SU-DHL-6 (cell line): Measurements from ENCODE around the gene FAM9B.

Source experiments
- H2AFZ ChIP-seq: fragments of 200-600 bp; sonication (generic); 2 replicates; pipeline ENCODE4 v1.6.1; 2014; ENCODE audit warnings: low read depth, mild to moderate bottlenecking, moderate library complexity, mixed read lengths, antibody characterized with exemption, low read length; ENCODE audit not compliant: severe bottlenecking
- H3F3A ChIP-seq: fragments of 200-600 bp; shearing (Covaris generic); 2 replicates; pipeline ENCODE4 v1.6.0; 2016; ENCODE audit warnings: antibody characterized with exemption, mild to moderate bottlenecking; ENCODE audit not compliant: insufficient read depth
- H3K27ac ChIP-seq: fragments of 200-600 bp; sonication (generic); 2 replicates; pipeline ENCODE4 v1.5.1; 2016; ENCODE audit warnings: low read depth, mild to moderate bottlenecking, low read length, moderate library complexity, mixed read lengths
- H3K27me3 ChIP-seq: fragments of 200-600 bp; sonication (generic), shearing (Covaris generic); 2 replicates; pipeline ENCODE4 v1.6.0; 2014; ENCODE audit warnings: mild to moderate bottlenecking, low read length
- H3K36me3 ChIP-seq: fragments of 200-600 bp; sonication (generic); 2 replicates; pipeline ENCODE4 v1.6.1; 2014; ENCODE audit warnings: mild to moderate bottlenecking, low read length, mixed read lengths
- H3K4me2 ChIP-seq: fragments of 300-600, 200-600 bp; shearing (Covaris generic), sonication (generic); 2 replicates; pipeline ENCODE4 v1.6.0; 2014; ENCODE audit warnings: low read length, low read depth, mild to moderate bottlenecking; ENCODE audit not compliant: poor library complexity, severe bottlenecking
- H3K4me3 ChIP-seq: fragments of 200-600 bp; sonication (generic); 2 replicates; pipeline ENCODE4 v1.5.1; 2014; ENCODE audit warnings: antibody characterized with exemption, low read length, mild to moderate bottlenecking, mixed read lengths; ENCODE audit not compliant: insufficient read depth, poor library complexity, severe bottlenecking
- H3K79me2 ChIP-seq: fragments of 200-600 bp; sonication (generic); 2 replicates; pipeline ENCODE4 v1.6.1; 2014; ENCODE audit warnings: mild to moderate bottlenecking, low read length, moderate library complexity; ENCODE audit not compliant: insufficient read depth
- H3K9ac ChIP-seq: fragments of 200-600 bp; sonication (generic); 2 replicates; pipeline ENCODE4 v1.7.0; 2014; ENCODE audit warnings: mild to moderate bottlenecking, low read length
- H3K9me2 ChIP-seq: fragments of 200-600 bp; sonication (generic); replicated peaks from 2 replicates; pipeline ENCODE4 v1.6.1; 2014; ENCODE audit warnings: low read length; ENCODE audit not compliant: insufficient read depth
- H3K9me3 ChIP-seq: fragments of 200-600 bp; sonication (generic); 2 replicates; pipeline ENCODE4 v1.6.1; 2014; ENCODE audit warnings: low read length, mixed read lengths; ENCODE audit not compliant: insufficient read depth
- H4K20me1 ChIP-seq: fragments of 200-600 bp; sonication (generic); 2 replicates; pipeline ENCODE4 v1.6.1; 2014; ENCODE audit warnings: low read depth, mild to moderate bottlenecking, antibody characterized with exemption, low read length, moderate library complexity, mixed read lengths
- EZH2phosphoT487 ChIP-seq: fragments of 200-600 bp; sonication (generic), shearing (Covaris generic); conservative IDR thresholded peaks from 2 replicates; pipeline ENCODE4 v1.6.1; 2018; ENCODE audit warnings: mild to moderate bottlenecking, antibody characterized with exemption, low read length, moderate library complexity, mixed read lengths
- TF ChIP-seq, protein P1 (sequence below): fragments of 200-600 bp; sonication (generic); IDR thresholded peaks from one replicate; pipeline ENCODE4 v1.5.1; 2017; ENCODE audit warnings: antibody characterized with exemption, mild to moderate bottlenecking, low read length, moderate library complexity; ENCODE audit not compliant: insufficient read depth, poor library complexity, severe bottlenecking

Gene FAM9B

DNA sequence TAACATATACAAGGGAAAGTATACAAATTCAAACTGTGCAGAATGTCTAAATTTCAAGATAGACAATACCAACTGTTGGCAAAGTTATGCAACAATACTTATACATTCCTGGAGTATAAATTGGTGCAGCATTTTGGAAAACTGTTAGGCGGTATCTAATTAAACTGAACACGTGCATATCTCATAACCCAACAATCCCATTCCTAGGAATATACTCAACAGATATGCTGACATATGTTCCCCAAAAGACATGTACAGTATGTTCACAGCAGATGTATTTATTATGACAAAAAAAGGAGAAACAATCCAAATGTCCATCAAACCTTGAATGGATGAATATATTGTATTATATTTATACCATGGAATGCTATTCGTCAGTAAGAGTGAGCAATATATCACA is 16.4 kb upstream of the FAM9B start:
- Histone ChIP-seq H3K36me3 (no peaks in the 10 kb centered on the region), H4K20me1 (no peaks in the 10 kb centered on the region), H2AFZ (no peak overlapping the region), H3K27ac (no peak overlapping the region), H3K9me3 (no peaks in the 10 kb centered on the region), H3K4me2 (no peak overlapping the region), H3K79me2 (no peaks in the 10 kb centered on the region), H3K27me3 (no peaks in the 10 kb centered on the region), H3K9me2 (no peaks in the 10 kb centered on the region), H3K9ac (no peak overlapping the region), H3K4me3 (no peak overlapping the region), H3F3A (no peaks in the 10 kb centered on the region)
- TF ChIP-seq, protein P1, sequence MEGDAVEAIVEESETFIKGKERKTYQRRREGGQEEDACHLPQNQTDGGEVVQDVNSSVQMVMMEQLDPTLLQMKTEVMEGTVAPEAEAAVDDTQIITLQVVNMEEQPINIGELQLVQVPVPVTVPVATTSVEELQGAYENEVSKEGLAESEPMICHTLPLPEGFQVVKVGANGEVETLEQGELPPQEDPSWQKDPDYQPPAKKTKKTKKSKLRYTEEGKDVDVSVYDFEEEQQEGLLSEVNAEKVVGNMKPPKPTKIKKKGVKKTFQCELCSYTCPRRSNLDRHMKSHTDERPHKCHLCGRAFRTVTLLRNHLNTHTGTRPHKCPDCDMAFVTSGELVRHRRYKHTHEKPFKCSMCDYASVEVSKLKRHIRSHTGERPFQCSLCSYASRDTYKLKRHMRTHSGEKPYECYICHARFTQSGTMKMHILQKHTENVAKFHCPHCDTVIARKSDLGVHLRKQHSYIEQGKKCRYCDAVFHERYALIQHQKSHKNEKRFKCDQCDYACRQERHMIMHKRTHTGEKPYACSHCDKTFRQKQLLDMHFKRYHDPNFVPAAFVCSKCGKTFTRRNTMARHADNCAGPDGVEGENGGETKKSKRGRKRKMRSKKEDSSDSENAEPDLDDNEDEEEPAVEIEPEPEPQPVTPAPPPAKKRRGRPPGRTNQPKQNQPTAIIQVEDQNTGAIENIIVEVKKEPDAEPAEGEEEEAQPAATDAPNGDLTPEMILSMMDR = no peak
- no peak for TF ChIP-seq EZH2phosphoT487

DNA sequence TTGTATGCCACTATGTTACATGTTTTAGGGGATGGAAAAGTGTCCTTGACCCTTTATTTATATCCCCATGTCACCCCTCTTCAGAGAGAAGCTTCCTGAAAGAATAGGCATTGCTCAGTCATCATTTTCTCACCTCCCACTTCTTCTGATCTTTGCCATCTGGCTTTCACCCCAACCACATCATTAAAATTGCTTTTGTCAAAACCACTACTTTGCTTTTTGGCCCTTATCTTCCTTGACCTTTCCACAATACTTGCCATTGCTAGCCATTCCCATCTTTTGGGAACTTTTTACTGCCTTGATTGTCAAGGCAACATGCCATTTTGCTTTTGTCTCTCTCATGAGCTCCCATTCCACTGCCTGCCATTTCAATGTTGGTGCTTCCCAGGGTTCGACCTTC is 14.9 kb upstream of the FAM9B start:
- no peaks in the 10 kb centered on the region for H4K20me1 ChIP-seq
- H3K79me2 ChIP-seq = no peaks in the 10 kb centered on the region
- no peak overlapping the region for H3K27ac ChIP-seq
- H3K9ac ChIP-seq = no peak overlapping the region
- no peak overlapping the region for H3K4me3 ChIP-seq
- H3K9me2 ChIP-seq = no peaks in the 10 kb centered on the region
- no peak overlapping the region for H3K4me2 ChIP-seq
- no peaks in the 10 kb centered on the region for H3K9me3 ChIP-seq
- no peak overlapping the region for H2AFZ ChIP-seq
- no peak for TF ChIP-seq EZH2phosphoT487
- TF ChIP-seq, protein P1 = no peak
- no peaks in the 10 kb centered on the region for H3F3A ChIP-seq
- H3K27me3 ChIP-seq = no peaks in the 10 kb centered on the region
- H3K36me3 ChIP-seq = no peaks in the 10 kb centered on the region

DNA sequence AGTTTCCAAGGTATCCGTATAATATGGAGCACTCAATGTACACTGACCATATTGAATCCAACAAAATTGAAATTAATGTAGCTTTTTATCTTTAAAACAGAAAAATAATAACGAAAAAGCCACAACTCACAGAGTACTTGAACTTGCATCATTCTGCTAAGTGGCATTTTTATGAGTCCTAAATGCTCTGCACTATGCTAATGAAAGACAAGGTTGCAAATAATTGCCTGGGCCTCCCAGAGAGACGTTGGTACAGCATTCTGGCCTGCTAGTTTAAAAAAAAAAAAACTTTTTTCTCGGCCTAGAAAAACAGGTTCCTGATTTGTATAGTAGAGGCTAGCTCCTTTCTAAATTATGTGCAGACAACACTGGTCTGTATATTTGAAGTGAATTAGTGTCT is 4.3 kb upstream of the FAM9B start:
- Histone ChIP-seq H3K9me2 (no peaks in the 10 kb centered on the region), H3F3A (no peaks in the 10 kb centered on the region), H3K36me3 (no peaks in the 10 kb centered on the region), H3K79me2 (no peaks in the 10 kb centered on the region), H3K4me2 (no peak overlapping the region), H3K27me3 (no peaks in the 10 kb centered on the region), H2AFZ (no peak overlapping the region), H3K9ac (no peak overlapping the region), H3K27ac (no peak overlapping the region), H4K20me1 (no peaks in the 10 kb centered on the region), H3K9me3 (no peaks in the 10 kb centered on the region), H3K4me3 (no peak overlapping the region)
- no peak for TF ChIP-seq EZH2phosphoT487
- TF ChIP-seq, protein P1 = no peak

DNA sequence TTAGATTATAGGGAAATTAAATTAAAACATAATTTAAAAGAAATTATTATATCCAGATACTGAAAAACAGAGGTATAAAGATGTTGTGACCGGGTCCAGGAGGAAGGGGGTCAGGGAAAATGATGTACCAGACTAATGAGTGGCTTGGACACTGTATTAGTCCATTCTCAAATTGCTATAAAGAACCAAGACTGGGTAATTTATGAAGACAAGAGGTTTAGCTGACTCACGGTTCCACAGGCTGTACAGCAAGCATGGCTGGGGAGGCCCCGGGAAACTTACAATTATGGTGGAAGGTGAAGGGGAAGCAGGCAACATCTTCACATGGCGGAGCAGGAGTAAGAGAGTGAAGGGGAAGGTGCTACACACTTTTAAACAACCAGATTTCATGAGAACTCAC is 3.4 kb upstream of the FAM9B start:
- Histone ChIP-seq H3K27ac (no peak overlapping the region), H3K36me3 (no peaks in the 10 kb centered on the region), H3K9me3 (no peaks in the 10 kb centered on the region), H3K27me3 (no peaks in the 10 kb centered on the region), H3K9me2 (no peaks in the 10 kb centered on the region), H3K4me2 (no peak overlapping the region), H3K9ac (no peak overlapping the region), H4K20me1 (no peaks in the 10 kb centered on the region), H3K4me3 (no peak overlapping the region), H2AFZ (no peak overlapping the region), H3F3A (no peaks in the 10 kb centered on the region), H3K79me2 (no peaks in the 10 kb centered on the region)
- TF ChIP-seq EZH2phosphoT487 = no peak
- TF ChIP-seq, protein P1 = no peak
